ENCODE measurements around the gene SCN8A.
"Not testable (repeated sequence)": the region's sequence is repeated elsewhere in the genome, so short reads cannot be mapped to it uniquely, and the experiment has no call there.

SCN8A gene

DNA sequence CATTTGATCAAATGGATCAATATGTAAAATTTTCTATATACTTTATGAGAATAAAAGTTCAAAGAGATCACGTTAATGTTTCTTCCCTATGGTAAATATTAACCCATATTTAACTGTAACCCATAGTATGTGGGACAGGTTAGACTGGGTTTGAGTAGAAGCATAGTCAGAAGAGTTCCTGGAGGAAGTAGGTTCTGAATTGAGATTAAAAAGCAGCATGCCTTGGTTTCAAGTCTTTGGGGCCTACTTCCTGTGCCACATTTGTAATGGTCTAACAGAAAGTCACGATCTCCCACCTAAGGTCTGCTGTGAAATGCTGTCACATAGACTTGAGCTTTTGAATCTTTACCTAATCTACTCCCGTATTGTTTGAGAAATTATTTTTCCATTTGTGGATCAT, 193.7 kb downstream of the SCN8A start:
- in situ Hi-C loops (cut with MboI; ENCODE audit: low sequenced_read_pairs, unreplicated experiment), result no loop called here
- TF ChIP-seq CTCF (IDR thresholded peaks at IDR 0.05; ENCODE audit: borderline replicate concordance, control extremely low read depth, extremely low read depth, insufficient read depth, missing control alignments), result no peak
- no peak for DNase-seq (ENCODE audit: low spot score)

DNA sequence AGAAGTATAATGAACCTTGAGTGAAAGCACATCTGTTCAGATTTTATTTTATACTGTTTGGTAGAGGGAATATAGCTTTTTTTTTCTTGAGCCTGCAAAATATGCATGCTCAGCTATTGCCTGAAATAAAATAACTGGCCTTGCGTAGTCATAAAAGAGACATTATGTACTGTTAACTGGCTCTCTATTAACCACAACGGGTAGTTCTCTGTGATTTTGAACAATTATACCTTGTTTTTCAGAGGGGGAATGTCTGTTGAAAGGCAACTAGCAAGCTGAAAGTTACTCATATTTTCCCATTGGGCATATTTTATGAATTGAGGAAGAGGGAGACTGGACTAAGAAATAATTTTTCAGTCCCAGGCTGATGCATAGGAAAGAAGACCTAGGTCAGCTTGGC, 194.9 kb downstream of the SCN8A start:
- in situ Hi-C loops (cut with MboI; ENCODE audit: low sequenced_read_pairs, unreplicated experiment), result no loop called here
- DNase-seq (ENCODE audit: low spot score), result no peak
- no peak for TF ChIP-seq CTCF (IDR thresholded peaks at IDR 0.05; ENCODE audit: borderline replicate concordance, control extremely low read depth, extremely low read depth, insufficient read depth, missing control alignments)

DNA sequence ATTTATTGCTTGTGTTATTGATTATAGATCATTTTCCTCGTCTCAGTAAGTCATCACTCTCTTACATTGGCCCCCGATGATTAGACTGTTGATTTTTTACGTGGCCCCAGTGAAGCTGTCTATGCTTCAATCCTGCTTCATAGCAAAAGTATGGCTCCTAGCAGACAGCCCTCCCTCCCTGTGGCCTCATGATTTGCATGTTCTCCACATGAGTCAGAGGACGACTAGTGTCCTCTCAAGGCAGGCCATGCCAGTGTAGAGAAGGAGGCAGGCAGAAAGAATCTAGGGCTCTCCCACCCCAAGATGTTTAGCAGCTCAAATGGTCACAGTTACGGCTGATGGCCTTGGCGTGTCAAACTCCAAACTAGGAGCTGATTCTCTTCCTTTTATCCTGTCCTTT, 197.8 kb downstream of the SCN8A start:
- TF ChIP-seq CTCF (IDR thresholded peaks at IDR 0.05; ENCODE audit: borderline replicate concordance, control extremely low read depth, extremely low read depth, insufficient read depth, missing control alignments), result no peak
- no peak for DNase-seq (ENCODE audit: low spot score)
- in situ Hi-C loops (cut with MboI; ENCODE audit: low sequenced_read_pairs, unreplicated experiment), result no loop called here

DNA sequence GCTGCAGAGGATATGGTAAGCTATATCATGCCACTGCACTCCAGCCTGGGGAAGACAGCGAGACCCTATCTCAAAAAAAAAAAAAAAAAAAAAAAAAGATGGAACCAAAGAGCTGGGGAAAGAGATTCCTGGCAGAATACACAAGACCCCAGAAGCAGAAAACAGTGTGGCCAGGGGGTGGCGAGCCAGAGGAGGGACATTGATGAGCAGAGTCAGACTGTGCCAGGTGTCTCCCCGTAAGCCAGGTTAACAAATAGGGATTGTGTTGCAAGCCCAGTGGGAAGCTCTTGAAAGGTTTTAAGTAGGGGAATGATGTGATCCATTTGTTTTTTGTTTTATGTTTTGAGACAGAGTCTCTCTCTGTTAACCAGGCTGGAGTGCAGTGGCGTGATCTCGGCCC, 201.4 kb downstream of the SCN8A start:
- in situ Hi-C loops (cut with MboI; ENCODE audit: low sequenced_read_pairs, unreplicated experiment), result no loop called here
- no peak for TF ChIP-seq CTCF (IDR thresholded peaks at IDR 0.05; ENCODE audit: borderline replicate concordance, control extremely low read depth, extremely low read depth, insufficient read depth, missing control alignments)
- DNase-seq (ENCODE audit: low spot score), result no peak

DNA sequence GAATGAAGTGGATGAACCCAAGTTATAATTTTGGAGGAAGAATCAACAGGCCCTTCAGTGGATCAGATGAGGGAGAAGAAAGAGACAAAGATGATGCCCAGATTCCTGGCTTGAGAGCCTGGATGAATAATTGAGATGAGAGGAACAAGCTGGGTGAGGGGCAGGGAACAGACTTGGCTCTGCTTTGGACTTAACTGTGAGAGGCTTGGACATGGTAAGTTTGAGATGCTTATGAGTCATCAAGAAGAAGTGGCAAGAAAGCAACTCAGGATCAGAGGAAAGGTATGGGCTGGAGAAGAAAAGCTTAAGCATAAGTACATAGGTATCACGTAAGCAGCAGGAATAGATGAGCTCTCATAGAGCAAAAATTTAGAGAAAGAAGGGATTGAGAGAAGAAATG, 202.2 kb downstream of the SCN8A start:
- no peak for TF ChIP-seq CTCF (IDR thresholded peaks at IDR 0.05; ENCODE audit: borderline replicate concordance, control extremely low read depth, extremely low read depth, insufficient read depth, missing control alignments)
- in situ Hi-C loops (cut with MboI; ENCODE audit: low sequenced_read_pairs, unreplicated experiment), result no loop called here
- DNase-seq (ENCODE audit: low spot score), result no peak

- in situ Hi-C loops (cut with MboI; ENCODE audit: low sequenced_read_pairs, unreplicated experiment), result no loop called here
- DNase-seq (ENCODE audit: low spot score), result no peak
- TF ChIP-seq CTCF (IDR thresholded peaks at IDR 0.05; ENCODE audit: borderline replicate concordance, control extremely low read depth, extremely low read depth, insufficient read depth, missing control alignments), result no peak
These were observed 206.3 kb downstream of the SCN8A start for GRCh38 chr12:51797301-51797700.

DNA sequence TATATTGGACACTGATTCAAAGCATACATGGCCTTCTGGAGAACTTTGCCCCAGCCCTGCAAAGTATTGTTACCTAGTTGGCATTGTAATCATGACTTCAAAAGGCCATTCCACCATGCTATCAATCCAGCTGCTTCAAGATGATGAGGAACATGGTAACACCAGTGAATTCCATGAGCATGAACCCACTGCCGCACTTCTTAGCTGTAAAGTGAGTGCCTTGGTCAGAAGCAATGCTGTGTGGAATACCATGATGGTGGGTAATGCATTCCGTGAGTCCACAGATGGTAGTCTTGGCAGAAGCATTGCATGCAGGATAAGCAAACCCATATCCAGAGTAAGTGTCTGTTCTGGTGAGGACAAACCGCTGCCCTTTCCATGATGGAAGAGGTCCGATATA, 207.0 kb downstream of the SCN8A start:
- in situ Hi-C loops (cut with MboI; ENCODE audit: low sequenced_read_pairs, unreplicated experiment); DNase-seq (ENCODE audit: low spot score): not testable (repeated sequence)

All from GM13976 (cell line).